SK-N-SH (cell line): ENCODE measurements around the gene RER1.

ENCODE experiments used
- ELF1 ChIP-seq: IDR thresholded peaks from 2 replicates; pipeline ENCODE4 v1.4.0; 2012
- EP300 ChIP-seq, 2 experiments: IDR thresholded peaks; 2 replicates each; pipeline versions ENCODE4 v1.4.0 to v1.6.1; 2012; ENCODE audit warnings: borderline replicate concordance in 1 of 2, low read depth in 1 of 2, low read length in 1 of 2
- EZH2phosphoT487 ChIP-seq: fragments of 200-600 bp; sonication (generic); IDR thresholded peaks from 2 replicates; pipeline ENCODE4 v1.6.1; 2017; ENCODE audit warnings: low read depth, mixed run types, mild to moderate bottlenecking, antibody characterized with exemption, moderate library complexity, borderline replicate concordance
- GABPA ChIP-seq: IDR thresholded peaks from 2 replicates; pipeline ENCODE4 v1.4.0; 2012; ENCODE audit warnings: low read depth, mild to moderate bottlenecking
- RAD21 ChIP-seq: IDR thresholded peaks from 2 replicates; pipeline ENCODE4 v1.6.1; 2012; ENCODE audit warnings: mild to moderate bottlenecking, low read length
- RCOR1 ChIP-seq: fragments of 150-350 bp; IDR thresholded peaks from 2 replicates; pipeline ENCODE4 v1.6.1; 2017; ENCODE audit warnings: antibody characterized with exemption, low read length
- REST ChIP-seq: IDR thresholded peaks from 2 replicates; pipeline ENCODE4 v1.6.1; 2012; ENCODE audit warnings: mild to moderate bottlenecking, low read depth, low read length, moderate library complexity
- RFX5 ChIP-seq: IDR thresholded peaks from 2 replicates; pipeline ENCODE4 v1.6.1; 2012; ENCODE audit warnings: mild to moderate bottlenecking, improper control_type of control experiment, low read length
- SIN3A ChIP-seq: IDR thresholded peaks from 2 replicates; pipeline ENCODE4 v1.6.1; 2012; ENCODE audit warnings: low read depth, mild to moderate bottlenecking, low read length, moderate library complexity, borderline replicate concordance
- YY1 ChIP-seq: IDR thresholded peaks from 2 replicates; pipeline ENCODE4 v1.4.0; 2012; ENCODE audit warnings: low read depth, mild to moderate bottlenecking
- TF ChIP-seq, protein P1 (sequence below): fragments of 200-600 bp; sonication (generic); IDR thresholded peaks from 2 replicates; pipeline ENCODE4 v1.6.1; 2017; ENCODE audit warnings: antibody characterized with exemption, mild to moderate bottlenecking, moderate library complexity
- TF ChIP-seq, protein P2 (sequence below): fragments of 150-350 bp; IDR thresholded peaks from 2 replicates; pipeline ENCODE4 v1.6.1; 2017; ENCODE audit warnings: antibody characterized with exemption, low read length, low read depth, borderline replicate concordance
- TF ChIP-seq, protein P3 (sequence below): IDR thresholded peaks from 2 replicates; pipeline ENCODE4 v1.4.0; 2012; ENCODE audit warnings: low read depth

- TF ChIP-seq, protein P1, sequence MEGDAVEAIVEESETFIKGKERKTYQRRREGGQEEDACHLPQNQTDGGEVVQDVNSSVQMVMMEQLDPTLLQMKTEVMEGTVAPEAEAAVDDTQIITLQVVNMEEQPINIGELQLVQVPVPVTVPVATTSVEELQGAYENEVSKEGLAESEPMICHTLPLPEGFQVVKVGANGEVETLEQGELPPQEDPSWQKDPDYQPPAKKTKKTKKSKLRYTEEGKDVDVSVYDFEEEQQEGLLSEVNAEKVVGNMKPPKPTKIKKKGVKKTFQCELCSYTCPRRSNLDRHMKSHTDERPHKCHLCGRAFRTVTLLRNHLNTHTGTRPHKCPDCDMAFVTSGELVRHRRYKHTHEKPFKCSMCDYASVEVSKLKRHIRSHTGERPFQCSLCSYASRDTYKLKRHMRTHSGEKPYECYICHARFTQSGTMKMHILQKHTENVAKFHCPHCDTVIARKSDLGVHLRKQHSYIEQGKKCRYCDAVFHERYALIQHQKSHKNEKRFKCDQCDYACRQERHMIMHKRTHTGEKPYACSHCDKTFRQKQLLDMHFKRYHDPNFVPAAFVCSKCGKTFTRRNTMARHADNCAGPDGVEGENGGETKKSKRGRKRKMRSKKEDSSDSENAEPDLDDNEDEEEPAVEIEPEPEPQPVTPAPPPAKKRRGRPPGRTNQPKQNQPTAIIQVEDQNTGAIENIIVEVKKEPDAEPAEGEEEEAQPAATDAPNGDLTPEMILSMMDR: no peak
- TF ChIP-seq EZH2phosphoT487 (no peak), GABPA (no peak), RCOR1 (no peak), YY1 (no peak), RAD21 (no peak), REST (no peak), RFX5 (no peak), ELF1 (no peak), SIN3A (no peak), EP300 (IDR thresholded peaks at IDR 0.05; ENCODE audit: borderline replicate concordance in 1 of 2, low read depth in 1 of 2, low read length in 1 of 2) (no peak)
- TF ChIP-seq, protein P2, sequence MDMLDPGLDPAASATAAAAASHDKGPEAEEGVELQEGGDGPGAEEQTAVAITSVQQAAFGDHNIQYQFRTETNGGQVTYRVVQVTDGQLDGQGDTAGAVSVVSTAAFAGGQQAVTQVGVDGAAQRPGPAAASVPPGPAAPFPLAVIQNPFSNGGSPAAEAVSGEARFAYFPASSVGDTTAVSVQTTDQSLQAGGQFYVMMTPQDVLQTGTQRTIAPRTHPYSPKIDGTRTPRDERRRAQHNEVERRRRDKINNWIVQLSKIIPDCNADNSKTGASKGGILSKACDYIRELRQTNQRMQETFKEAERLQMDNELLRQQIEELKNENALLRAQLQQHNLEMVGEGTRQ: no peak
- TF ChIP-seq, protein P3, sequence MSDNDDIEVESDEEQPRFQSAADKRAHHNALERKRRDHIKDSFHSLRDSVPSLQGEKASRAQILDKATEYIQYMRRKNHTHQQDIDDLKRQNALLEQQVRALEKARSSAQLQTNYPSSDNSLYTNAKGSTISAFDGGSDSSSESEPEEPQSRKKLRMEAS: no peak
Observed at GRCh38 chr1:2389644-2390043, 2.0 kb upstream of the RER1 start.
